ENCODE results near the gene SCGN. TPM values are rescaled to one million over a fixed set of nuclear protein-coding genes. Genes with fewer than 3 reads are reported as not detected.

SCGN gene
- total and polyA plus RNA-seq, 4 donors: 0.07 to 2.7 (median 0.13) TPM

- DNase-seq (no peak), ATAC-seq (ENCODE audit: insufficient read depth, low FRiP score) (no peak)
- Histone ChIP-seq H3K36me3 (ENCODE audit: control insufficient read depth in 4 of 4, insufficient read depth in 4 of 4, low read length in 4 of 4) (no peaks in the 10 kb centered on the region), H3K9me3 (ENCODE audit: control insufficient read depth in 4 of 4, insufficient read depth in 3 of 4, low read length in 3 of 4) (no peaks in the 10 kb centered on the region), H3K27ac (ENCODE audit: low read depth in 1 of 2, low read length in 1 of 2) (no peak overlapping the region), H3K4me1 (ENCODE audit: control insufficient read depth in 5 of 5, insufficient read depth in 5 of 5, low read length in 5 of 5) (no peaks in the 10 kb centered on the region), H3K27me3 (ENCODE audit: control insufficient read depth in 3 of 3, insufficient read depth in 3 of 3, low read length in 2 of 3) (no peaks in the 10 kb centered on the region), H3K4me3 (no peak overlapping the region), H3K9ac (ENCODE audit: insufficient read depth in 1 of 2, low read length in 2 of 2) (no peak overlapping the region)
- 0 to 23% methylated on average over 1 of the region's 1 CpG for WGBS, 2 donors
- TF ChIP-seq CTCF (IDR thresholded peaks at IDR 0.05; ENCODE audit: control extremely low read depth, extremely low read depth): no peak
These were observed 18.2 kb downstream of the SCGN start for GRCh38 chr6:25670208-25670607.

GRCh38 chr6:25670793-25671513 lies 18.9 kb downstream of the SCGN start:
- no peaks in the 10 kb centered on the region for H3K36me3 ChIP-seq (ENCODE audit: control insufficient read depth in 4 of 4, insufficient read depth in 4 of 4, low read length in 4 of 4)
- no peak for TF ChIP-seq CTCF (IDR thresholded peaks at IDR 0.05; ENCODE audit: control extremely low read depth, extremely low read depth)
- no peak overlapping the region for H3K4me3 ChIP-seq
- ATAC-seq (ENCODE audit: insufficient read depth, low FRiP score) (no peak), DNase-seq (peak in 1 of 3 donors; percentile 4)
- no peaks in the 10 kb centered on the region for H3K4me1 ChIP-seq (ENCODE audit: control insufficient read depth in 5 of 5, insufficient read depth in 5 of 5, low read length in 5 of 5)
- H3K27ac ChIP-seq (ENCODE audit: low read depth in 1 of 2, low read length in 1 of 2): no peak overlapping the region
- no peaks in the 10 kb centered on the region for H3K27me3 ChIP-seq (ENCODE audit: control insufficient read depth in 3 of 3, insufficient read depth in 3 of 3, low read length in 2 of 3)
- 71 to 86% methylated on average over 7 of the region's 7 CpGs for WGBS, 2 donors
- H3K9ac ChIP-seq (ENCODE audit: insufficient read depth in 1 of 2, low read length in 2 of 2): no peak overlapping the region
- no peaks in the 10 kb centered on the region for H3K9me3 ChIP-seq (ENCODE audit: control insufficient read depth in 4 of 4, insufficient read depth in 3 of 4, low read length in 3 of 4)

- DNase-seq (peak in 1 of 3 donors; percentile 10), ATAC-seq (ENCODE audit: insufficient read depth, low FRiP score) (no peak)
- 45 to 79% methylated on average over 1 of the region's 1 CpG for WGBS, 2 donors
- Histone ChIP-seq H3K27me3 (ENCODE audit: control insufficient read depth in 3 of 3, insufficient read depth in 3 of 3, low read length in 2 of 3) (no peaks in the 10 kb centered on the region), H3K4me1 (ENCODE audit: control insufficient read depth in 5 of 5, insufficient read depth in 5 of 5, low read length in 5 of 5) (no peaks in the 10 kb centered on the region), H3K36me3 (ENCODE audit: control insufficient read depth in 4 of 4, insufficient read depth in 4 of 4, low read length in 4 of 4) (no peaks in the 10 kb centered on the region), H3K4me3 (no peak overlapping the region), H3K9me3 (ENCODE audit: control insufficient read depth in 4 of 4, insufficient read depth in 3 of 4, low read length in 3 of 4) (no peaks in the 10 kb centered on the region), H3K9ac (ENCODE audit: insufficient read depth in 1 of 2, low read length in 2 of 2) (no peak overlapping the region), H3K27ac (ENCODE audit: low read depth in 1 of 2, low read length in 1 of 2) (no peak overlapping the region)
- TF ChIP-seq CTCF (IDR thresholded peaks at IDR 0.05; ENCODE audit: control extremely low read depth, extremely low read depth): no peak
These were observed 19.6 kb downstream of the SCGN start for GRCh38 chr6:25671652-25672051.

- no peaks in the 10 kb centered on the region for H3K9me3 ChIP-seq (ENCODE audit: control insufficient read depth in 4 of 4, insufficient read depth in 3 of 4, low read length in 3 of 4)
- 64 to 81% methylated on average over 5 of the region's 5 CpGs for WGBS, 2 donors
- no peak overlapping the region for H3K27ac ChIP-seq (ENCODE audit: low read depth in 1 of 2, low read length in 1 of 2)
- DNase-seq (no peak), ATAC-seq (ENCODE audit: insufficient read depth, low FRiP score) (no peak)
- no peaks in the 10 kb centered on the region for H3K27me3 ChIP-seq (ENCODE audit: control insufficient read depth in 3 of 3, insufficient read depth in 3 of 3, low read length in 2 of 3)
- no peaks in the 10 kb centered on the region for H3K36me3 ChIP-seq (ENCODE audit: control insufficient read depth in 4 of 4, insufficient read depth in 4 of 4, low read length in 4 of 4)
- H3K4me3 ChIP-seq: no peak overlapping the region
- no peak overlapping the region for H3K9ac ChIP-seq (ENCODE audit: insufficient read depth in 1 of 2, low read length in 2 of 2)
- H3K4me1 ChIP-seq (ENCODE audit: control insufficient read depth in 5 of 5, insufficient read depth in 5 of 5, low read length in 5 of 5): no peaks in the 10 kb centered on the region
- no peak for TF ChIP-seq CTCF (IDR thresholded peaks at IDR 0.05; ENCODE audit: control extremely low read depth, extremely low read depth)
These were observed 23.2 kb downstream of the SCGN start for GRCh38 chr6:25675167-25675566.

Data from lung (tissue), 12 donors.